Trophoblast cell (in vitro differentiated cells and primary cell): ENCODE measurements around the gene BRD1.

Experiments
- DNase-seq, 2 donors: peaks; one replicate each; pipeline ENCODE4 v3.0.0-alpha.2; 2016
- H2AFZ ChIP-seq: 2 replicates; pipeline ENCODE4 v1.6.1; 2013; ENCODE audit warnings: low read length, moderate library complexity, mild to moderate bottlenecking; ENCODE audit not compliant: insufficient read depth, poor library complexity
- H2AK5ac ChIP-seq: 2 replicates; pipeline ENCODE4 v1.6.1; 2013; ENCODE audit warnings: mild to moderate bottlenecking, low read length
- H2BK120ac ChIP-seq: 2 replicates; pipeline ENCODE4 v1.6.1; 2013; ENCODE audit warnings: low read length, mild to moderate bottlenecking, moderate library complexity; ENCODE audit not compliant: insufficient read depth, poor library complexity
- H2BK12ac ChIP-seq: 2 replicates; pipeline ENCODE4 v1.6.1; 2013; ENCODE audit warnings: mild to moderate bottlenecking, low read length, moderate library complexity
- H2BK5ac ChIP-seq: 2 replicates; pipeline ENCODE4 v1.6.1; 2013; ENCODE audit warnings: low read length, low read depth, moderate library complexity, mild to moderate bottlenecking; ENCODE audit not compliant: poor library complexity
- H3K14ac ChIP-seq: 2 replicates; pipeline ENCODE4 v1.6.1; 2013; ENCODE audit warnings: mild to moderate bottlenecking, low read length
- H3K18ac ChIP-seq: 2 replicates; pipeline ENCODE4 v1.6.1; 2013; ENCODE audit warnings: mild to moderate bottlenecking, low read length
- H3K23ac ChIP-seq: 2 replicates; pipeline ENCODE4 v1.6.1; 2013; ENCODE audit warnings: low read length
- H3K27ac ChIP-seq: 2 replicates; pipeline ENCODE4 v1.5.1; 2013; ENCODE audit warnings: low read depth, mild to moderate bottlenecking, inconsistent platforms, low read length, moderate library complexity
- H3K27me3 ChIP-seq: 2 replicates; pipeline ENCODE4 v1.6.1; 2013; ENCODE audit warnings: inconsistent platforms, mild to moderate bottlenecking, low read length, moderate library complexity; ENCODE audit not compliant: insufficient read depth
- H3K36me3 ChIP-seq, 2 experiments: 1 replicate in 1 of 2; 2 replicates in 1 of 2; pipeline ENCODE4 v1.6.1; 2013; ENCODE audit warnings: low read length in 2 of 2, mild to moderate bottlenecking in 2 of 2, moderate library complexity in 1 of 2; ENCODE audit not compliant: insufficient read depth in 2 of 2, control insufficient read depth in 1 of 2
- H3K4ac ChIP-seq: 2 replicates; pipeline ENCODE4 v1.6.1; 2013; ENCODE audit warnings: low read depth, mild to moderate bottlenecking, low read length, moderate library complexity
- H3K4me1 ChIP-seq, 2 experiments: 1 replicate in 1 of 2; 2 replicates in 1 of 2; pipeline ENCODE4 v1.6.1; 2013; ENCODE audit warnings: low read length in 2 of 2, mild to moderate bottlenecking in 2 of 2, moderate library complexity in 1 of 2; ENCODE audit not compliant: insufficient read depth in 2 of 2, control insufficient read depth in 1 of 2
- H3K4me2 ChIP-seq: 2 replicates; pipeline ENCODE4 v1.6.1; 2013; ENCODE audit warnings: inconsistent platforms, mild to moderate bottlenecking, low read length, moderate library complexity
- H3K4me3 ChIP-seq: 2 replicates; pipeline ENCODE4 v1.5.1; 2013; ENCODE audit warnings: mild to moderate bottlenecking, low read depth, low read length, inconsistent platforms
- H3K79me1 ChIP-seq: one replicate; pipeline ENCODE4 v1.6.1; 2013; ENCODE audit warnings: low read length
- H3K79me2 ChIP-seq: 2 replicates; pipeline ENCODE4 v1.6.1; 2013; ENCODE audit warnings: low read length, mild to moderate bottlenecking; ENCODE audit not compliant: control insufficient read depth, insufficient read depth, poor library complexity
- H3K9ac ChIP-seq: 2 replicates; pipeline ENCODE4 v1.6.1; 2013; ENCODE audit warnings: mild to moderate bottlenecking, low read length
- H3K9me3 ChIP-seq: 2 replicates; pipeline ENCODE4 v1.6.1; 2013; ENCODE audit warnings: low read depth, mild to moderate bottlenecking, control low read depth, inconsistent platforms, low read length; ENCODE audit not compliant: insufficient read depth
- H4K12ac ChIP-seq: 2 replicates; pipeline ENCODE4 v1.6.1; 2013; ENCODE audit warnings: low read depth, mild to moderate bottlenecking, low read length, moderate library complexity
- H4K8ac ChIP-seq: 2 replicates; pipeline ENCODE4 v1.6.1; 2013; ENCODE audit warnings: low read depth, mild to moderate bottlenecking, low read length, moderate library complexity
- H4K91ac ChIP-seq: one replicate; pipeline ENCODE4 v1.6.1; 2013; ENCODE audit warnings: low read depth, mild to moderate bottlenecking, low read length, moderate library complexity
- WGBS: extraction: QIAGEN DNeasy Blood & Tissue Kit; methylation state at CpG from one replicate; pipeline ENCODE4 v1.1.7; 2013; ENCODE audit warnings: missing lambda C conversion rate; ENCODE audit not compliant: insufficient read length, insufficient coverage; ENCODE audit errors: extremely low coverage; 5-methylcytosine and 5-hydroxymethylcytosine counted together

BRD1 gene

GRCh38 chr22:49833340-49834007 lies 5.8 kb upstream of the BRD1 start:
- Histone ChIP-seq H2AK5ac (no peak overlapping the region), H3K14ac (no peak overlapping the region), H3K27me3 (no peaks in the 10 kb centered on the region), H2BK5ac (no peak overlapping the region), H3K4me1 (peaks cover 0 to 1% of the 10 kb centered on the region in 2 experiments), H3K4me3 (no peak overlapping the region), H3K23ac (no peak overlapping the region), H2AFZ (no peak overlapping the region), H3K79me1 (no peaks in the 10 kb centered on the region), H4K12ac (no peak overlapping the region), H3K79me2 (no peaks in the 10 kb centered on the region), H3K36me3 (no peaks in the 10 kb centered on the region), H3K9me3 (peaks cover 5% of the 10 kb centered on the region), H3K27ac (no peak overlapping the region), H2BK12ac (no peak overlapping the region), H4K8ac (no peak overlapping the region), H4K91ac (no peak overlapping the region), H3K9ac (no peak overlapping the region), H3K4me2 (no peak overlapping the region), H2BK120ac (no peak overlapping the region), H3K4ac (no peak overlapping the region), H3K18ac (no peak overlapping the region)
- peak; percentile 96 to 99 for DNase-seq
- WGBS, result no CpG with 5 or more reads among the region's 11 CpGs

DNA sequence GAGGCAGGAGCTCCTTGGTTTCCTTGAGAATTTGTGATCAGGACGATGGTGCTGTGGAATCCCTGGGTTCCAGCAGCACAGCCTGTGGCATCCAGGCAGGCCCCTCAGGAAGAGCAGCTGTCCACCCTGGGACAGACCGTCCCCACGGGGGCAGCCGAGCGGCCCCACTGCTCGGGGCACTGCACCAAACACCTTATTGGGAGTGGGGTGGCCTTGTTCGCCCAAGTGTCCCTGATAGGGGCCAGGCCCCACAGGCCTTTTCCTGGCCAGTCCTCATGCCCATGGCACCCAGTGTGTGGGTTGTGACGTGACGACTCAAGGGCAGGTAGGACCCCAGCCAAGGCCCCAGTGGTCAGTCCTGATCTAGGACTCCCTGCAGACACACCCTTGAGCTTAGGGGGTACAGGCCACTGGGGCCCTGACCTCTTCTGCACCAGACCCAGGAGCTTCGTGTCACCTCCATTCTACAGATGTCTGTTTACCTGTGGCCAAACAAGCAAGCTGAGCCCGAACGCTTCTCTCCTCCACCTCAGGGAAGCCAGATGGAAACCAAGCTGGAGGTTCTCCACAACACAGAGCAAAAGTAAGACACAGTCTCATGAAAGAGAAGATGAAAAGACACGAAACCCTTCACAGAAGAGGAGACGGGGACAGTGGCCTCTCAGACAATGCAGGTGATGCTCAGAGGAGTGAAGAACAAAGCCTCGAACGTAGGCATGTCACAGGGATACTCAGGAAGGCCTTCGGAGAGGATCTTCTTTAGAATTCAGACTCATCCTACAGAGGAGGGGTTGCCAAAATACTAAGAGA lies 1.6 kb upstream of the BRD1 start:
- H4K12ac ChIP-seq, result no peak overlapping the region
- H3K4me3 ChIP-seq, result no peak overlapping the region
- H3K27me3 ChIP-seq, result no peaks in the 10 kb centered on the region
- no peak overlapping the region for H2BK5ac ChIP-seq
- H3K23ac ChIP-seq, result no peak overlapping the region
- no peak overlapping the region for H3K14ac ChIP-seq
- no peak overlapping the region for H3K9ac ChIP-seq
- no peak overlapping the region for H3K27ac ChIP-seq
- H3K36me3 ChIP-seq, result peaks cover 10 to 12% of the 10 kb centered on the region in 2 experiments
- no CpG with 5 or more reads among the region's 17 CpGs for WGBS
- H3K79me2 ChIP-seq, result peaks cover 31% of the 10 kb centered on the region
- no peak overlapping the region for H4K91ac ChIP-seq
- H2AFZ ChIP-seq, result no peak overlapping the region
- H3K9me3 ChIP-seq, result peaks cover 5% of the 10 kb centered on the region
- H2BK12ac ChIP-seq, result no peak overlapping the region
- no peak for DNase-seq
- H3K4me2 ChIP-seq, result no peak overlapping the region
- H3K79me1 ChIP-seq, result peaks cover 13% of the 10 kb centered on the region
- H4K8ac ChIP-seq, result no peak overlapping the region
- no peak overlapping the region for H3K4ac ChIP-seq
- H3K18ac ChIP-seq, result no peak overlapping the region
- H2AK5ac ChIP-seq, result no peak overlapping the region
- no peak overlapping the region for H2BK120ac ChIP-seq
- H3K4me1 ChIP-seq, result peaks cover 17 to 23% of the 10 kb centered on the region in 2 experiments

DNA sequence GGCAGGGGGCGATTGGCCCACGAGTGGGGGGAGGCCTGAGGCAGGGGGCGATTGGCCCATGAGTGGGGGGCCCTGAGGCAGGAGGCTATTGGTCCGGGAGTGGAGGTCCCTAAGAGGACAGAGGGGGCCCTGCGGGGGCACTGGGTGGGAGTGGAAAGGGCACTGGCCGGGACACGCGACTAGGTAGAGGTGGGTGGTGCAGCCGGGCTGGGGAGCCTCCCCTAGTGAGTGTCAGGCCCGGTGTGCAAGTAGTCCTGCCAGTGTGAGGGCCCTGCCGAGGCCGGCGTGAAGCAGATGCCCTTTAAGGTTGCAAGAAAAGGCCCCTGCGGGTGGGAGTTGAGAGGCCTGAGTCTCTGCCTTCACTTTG lies 909 bp upstream of the BRD1 start:
- no peak overlapping the region for H3K9ac ChIP-seq
- peaks cover 16 to 17% of the 10 kb centered on the region in 2 experiments for H3K36me3 ChIP-seq
- H2AFZ ChIP-seq, result no peak overlapping the region
- no peak overlapping the region for H3K23ac ChIP-seq
- H3K4me3 ChIP-seq, result no peak overlapping the region
- no peak overlapping the region for H3K27ac ChIP-seq
- H3K9me3 ChIP-seq, result peaks cover 5% of the 10 kb centered on the region
- no peak overlapping the region for H2BK5ac ChIP-seq
- peaks cover 31% of the 10 kb centered on the region for H3K79me2 ChIP-seq
- H2BK120ac ChIP-seq, result no peak overlapping the region
- H4K12ac ChIP-seq, result no peak overlapping the region
- no peak overlapping the region for H3K4ac ChIP-seq
- no CpG with 5 or more reads among the region's 14 CpGs for WGBS
- H2BK12ac ChIP-seq, result no peak overlapping the region
- DNase-seq, result no peak
- no peak overlapping the region for H4K8ac ChIP-seq
- peak overlapping the region; percentile 48 for H2AK5ac ChIP-seq
- no peak overlapping the region for H3K4me2 ChIP-seq
- H3K4me1 ChIP-seq, result peaks cover 17 to 22% of the 10 kb centered on the region in 2 experiments
- H3K18ac ChIP-seq, result no peak overlapping the region
- H3K14ac ChIP-seq, result no peak overlapping the region
- H3K27me3 ChIP-seq, result no peaks in the 10 kb centered on the region
- no peak overlapping the region for H4K91ac ChIP-seq
- peaks cover 13% of the 10 kb centered on the region for H3K79me1 ChIP-seq

GRCh38 chr22:49827271-49827852 lies 311 bp downstream of the BRD1 start:
- no peak overlapping the region for H3K4me2 ChIP-seq

More at GRCh38 chr22:49827271-49827852, 311 bp downstream of the BRD1 start:
- H2BK5ac ChIP-seq, result no peak overlapping the region
- no peak for DNase-seq
- no peak overlapping the region for H2BK120ac ChIP-seq
- peak overlapping the region; percentile 77 for H4K91ac ChIP-seq
- H3K36me3 ChIP-seq, result peaks cover 27 to 29% of the 10 kb centered on the region in 2 experiments
- peaks cover 17 to 22% of the 10 kb centered on the region in 2 experiments for H3K4me1 ChIP-seq
- no peak overlapping the region for H2AK5ac ChIP-seq
- peak overlapping the region; percentile 35 for H3K4ac ChIP-seq
- H3K27ac ChIP-seq, result peak overlapping the region; percentile 8
- H4K12ac ChIP-seq, result no peak overlapping the region
- H3K18ac ChIP-seq, result peak overlapping the region; percentile 72
- peak overlapping the region; percentile 76 for H4K8ac ChIP-seq
- H3K4me3 ChIP-seq, result peak overlapping the region; percentile 84
- H2BK12ac ChIP-seq, result no peak overlapping the region
- peaks cover 4% of the 10 kb centered on the region for H3K9me3 ChIP-seq
- WGBS, result no CpG with 5 or more reads among the region's 110 CpGs
- H2AFZ ChIP-seq, result peak overlapping the region; percentile 25
- peaks cover 13% of the 10 kb centered on the region for H3K79me1 ChIP-seq
- peak overlapping the region; percentile 87 for H3K9ac ChIP-seq
- peak overlapping the region; percentile 80 for H3K14ac ChIP-seq
- H3K79me2 ChIP-seq, result peaks cover 38% of the 10 kb centered on the region
- H3K27me3 ChIP-seq, result no peaks in the 10 kb centered on the region
- no peak overlapping the region for H3K23ac ChIP-seq
